ENCODE measurements around the gene GTSE1. TPM values are rescaled to one million over a fixed set of nuclear protein-coding genes. Genes with fewer than 3 reads are reported as not detected.

Gene GTSE1
- total and polyA plus RNA-seq, 5 donors from 2014 or later: 0.17 to 1.3 (median 0.47) TPM; not detected in 1

DNA sequence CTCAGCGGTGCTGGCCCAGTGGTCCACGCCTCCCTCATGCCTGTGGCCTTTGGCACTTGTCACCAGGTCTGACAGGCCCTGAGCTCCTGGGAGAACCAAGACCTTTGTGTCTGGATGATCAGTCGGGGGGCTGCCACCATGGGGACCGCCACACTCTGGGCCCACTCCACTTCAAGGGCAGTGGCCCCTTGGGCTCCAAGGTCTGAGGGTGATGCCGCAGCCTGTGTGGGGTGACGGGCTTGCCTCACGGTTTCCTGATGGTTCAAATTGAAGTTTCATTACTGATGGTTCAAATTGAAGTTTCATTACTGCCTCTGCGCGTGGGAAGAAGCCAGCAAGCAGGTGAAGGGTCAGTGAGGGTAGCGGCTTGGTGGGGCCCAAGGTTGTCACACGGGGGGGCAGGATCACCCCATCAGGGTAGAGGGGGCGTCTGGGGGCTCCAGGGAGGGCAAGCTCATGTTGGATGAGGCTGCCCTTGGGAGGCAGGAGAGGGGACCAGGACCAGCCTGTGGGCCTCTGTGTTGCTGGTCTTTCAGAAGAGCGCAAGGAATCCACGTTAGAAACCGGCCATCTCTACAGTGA, 66.4 kb downstream of the GTSE1 start:
- no peaks in the 10 kb centered on the region for H3K9me3 ChIP-seq (ENCODE audit: control insufficient read depth in 2 of 2, low read length in 2 of 2)
- peaks cover 4% of the 10 kb centered on the region for H3K4me1 ChIP-seq (ENCODE audit: control insufficient read depth, insufficient read depth, low read length, poor library complexity, severe bottlenecking)
- H3K36me3 ChIP-seq (ENCODE audit: control insufficient read depth, insufficient read depth, low read length): no peaks in the 10 kb centered on the region
- H3K27ac ChIP-seq (ENCODE audit: insufficient read depth, low read length, poor library complexity, severe bottlenecking): no peak overlapping the region
- Mint-ChIP-seq H3K36me3 (no peaks in the 10 kb centered on the region), H3K27ac (peak overlapping the region in 1 of 3 donors; percentile 84), H3K9me3 (peaks cover 0 to 7% (median 0%) of the 10 kb centered on the region in 7 donors), H3K4me3 (no peak overlapping the region), H3K4me1 (peaks cover 0 to 8% (median 1%) of the 10 kb centered on the region in 4 donors), H3K27me3 (no peaks in the 10 kb centered on the region)
- DNase-seq (no peak), ATAC-seq (ENCODE audit: low read depth in 2 of 2) (no peak)
- no peak overlapping the region for H3K4me3 ChIP-seq (ENCODE audit: low read depth, low read length)
- H3K27me3 ChIP-seq (ENCODE audit: control insufficient read depth, insufficient read depth, low read length): no peaks in the 10 kb centered on the region

DNA sequence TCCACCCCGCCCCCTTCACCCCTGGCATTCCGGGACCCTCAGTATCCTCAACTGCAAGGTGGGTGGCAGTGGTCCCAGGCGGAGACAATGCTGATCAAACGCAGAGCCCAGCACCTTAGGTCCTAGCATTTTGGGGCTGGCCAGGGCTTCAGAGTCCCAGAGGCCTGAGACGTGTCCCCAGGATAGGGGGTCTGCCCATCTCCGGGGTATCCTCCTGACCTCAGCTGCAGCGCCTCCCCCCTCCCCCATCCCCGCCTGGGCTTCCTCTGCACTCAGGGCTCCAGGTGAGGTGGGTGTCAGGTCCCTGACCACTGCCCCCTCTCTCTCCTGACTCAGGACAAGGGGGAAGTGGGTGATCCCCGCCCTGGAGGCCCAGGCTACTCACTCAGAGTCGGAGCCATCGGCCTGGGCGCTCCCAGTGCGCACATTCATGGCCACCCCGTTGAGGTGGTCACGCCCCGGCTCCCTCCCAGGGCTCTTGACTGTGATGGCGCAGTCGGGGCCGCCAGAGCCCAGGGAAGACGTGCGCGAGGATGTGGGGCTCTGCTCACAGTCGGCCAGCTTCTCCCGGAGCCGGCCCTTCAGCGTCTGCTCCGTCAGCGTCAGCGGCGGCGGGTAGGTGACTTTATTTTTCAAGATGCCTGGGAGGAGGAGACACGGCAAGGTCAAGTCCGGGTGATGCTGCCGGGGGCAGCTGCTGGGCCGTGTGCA, 67.1 kb downstream of the GTSE1 start:
- no peaks in the 10 kb centered on the region for H3K9me3 ChIP-seq (ENCODE audit: control insufficient read depth in 2 of 2, low read length in 2 of 2)
- Mint-ChIP-seq H3K4me1 (peaks cover 0 to 8% (median 1%) of the 10 kb centered on the region in 4 donors), H3K9me3 (peaks cover 0 to 7% (median 0%) of the 10 kb centered on the region in 7 donors), H3K36me3 (no peaks in the 10 kb centered on the region), H3K4me3 (no peak overlapping the region), H3K27me3 (no peaks in the 10 kb centered on the region), H3K27ac (no peak overlapping the region)
- no peak for ATAC-seq (ENCODE audit: low read depth in 2 of 2)
- no peak for DNase-seq
- peaks cover 4% of the 10 kb centered on the region for H3K4me1 ChIP-seq (ENCODE audit: control insufficient read depth, insufficient read depth, low read length, poor library complexity, severe bottlenecking)
- no peaks in the 10 kb centered on the region for H3K27me3 ChIP-seq (ENCODE audit: control insufficient read depth, insufficient read depth, low read length)
- H3K4me3 ChIP-seq (ENCODE audit: low read depth, low read length): no peak overlapping the region
- no peak overlapping the region for H3K27ac ChIP-seq (ENCODE audit: insufficient read depth, low read length, poor library complexity, severe bottlenecking)
- H3K36me3 ChIP-seq (ENCODE audit: control insufficient read depth, insufficient read depth, low read length): no peaks in the 10 kb centered on the region

DNA sequence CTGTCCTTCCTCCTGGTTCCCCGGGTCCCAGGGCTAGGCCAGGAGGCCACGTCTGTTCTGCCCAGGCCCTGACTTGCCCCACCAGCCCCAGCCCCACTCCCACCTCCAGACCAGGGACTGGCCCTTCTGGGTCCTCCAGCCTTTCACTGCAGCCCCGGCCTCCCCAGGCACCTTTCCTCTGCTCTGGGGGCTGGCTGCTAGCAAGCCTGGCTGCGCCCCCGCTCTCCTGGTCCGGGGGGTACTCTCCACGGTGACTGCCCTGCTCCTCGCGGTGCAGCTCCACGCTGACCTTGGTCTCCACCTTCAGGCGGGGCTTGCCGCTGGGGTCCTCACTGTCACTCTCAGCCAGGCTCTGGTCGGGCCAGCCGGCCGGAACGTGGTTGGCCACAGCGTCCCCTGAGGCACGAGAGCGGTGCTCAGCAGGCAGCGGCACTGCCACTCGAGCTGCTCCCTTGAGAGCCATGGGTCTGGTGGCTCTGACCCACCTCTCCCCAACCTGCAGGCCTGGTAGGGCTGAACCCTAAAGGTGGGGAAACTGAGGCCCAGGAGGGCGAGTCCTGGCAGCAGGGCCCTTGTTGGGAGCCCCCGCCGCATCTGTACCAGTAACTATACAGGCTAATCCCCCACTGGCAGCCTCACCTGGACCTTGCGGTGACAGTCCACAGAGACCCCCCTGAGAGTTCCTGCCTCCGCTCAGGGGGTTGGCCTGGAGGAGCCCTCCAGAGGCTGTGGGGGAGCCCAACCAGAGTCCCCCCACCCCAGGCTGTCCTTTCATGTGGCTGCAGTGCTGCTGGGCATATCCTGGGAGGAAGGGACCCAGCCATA, 67.9 kb downstream of the GTSE1 start:
- DNase-seq (no peak), ATAC-seq (ENCODE audit: low read depth in 2 of 2) (no peak)
- Mint-ChIP-seq H3K27me3 (no peaks in the 10 kb centered on the region), H3K36me3 (no peaks in the 10 kb centered on the region), H3K27ac (no peak overlapping the region), H3K4me1 (peaks cover 0 to 6% (median 1%) of the 10 kb centered on the region in 4 donors), H3K4me3 (no peak overlapping the region), H3K9me3 (peaks cover 0 to 7% (median 0%) of the 10 kb centered on the region in 7 donors)
- no peaks in the 10 kb centered on the region for H3K27me3 ChIP-seq (ENCODE audit: control insufficient read depth, insufficient read depth, low read length)
- H3K4me1 ChIP-seq (ENCODE audit: control insufficient read depth, insufficient read depth, low read length, poor library complexity, severe bottlenecking): peaks cover 4% of the 10 kb centered on the region
- no peak overlapping the region for H3K4me3 ChIP-seq (ENCODE audit: low read depth, low read length)
- no peaks in the 10 kb centered on the region for H3K36me3 ChIP-seq (ENCODE audit: control insufficient read depth, insufficient read depth, low read length)
- no peak overlapping the region for H3K27ac ChIP-seq (ENCODE audit: insufficient read depth, low read length, poor library complexity, severe bottlenecking)
- no peaks in the 10 kb centered on the region for H3K9me3 ChIP-seq (ENCODE audit: control insufficient read depth in 2 of 2, low read length in 2 of 2)

DNA sequence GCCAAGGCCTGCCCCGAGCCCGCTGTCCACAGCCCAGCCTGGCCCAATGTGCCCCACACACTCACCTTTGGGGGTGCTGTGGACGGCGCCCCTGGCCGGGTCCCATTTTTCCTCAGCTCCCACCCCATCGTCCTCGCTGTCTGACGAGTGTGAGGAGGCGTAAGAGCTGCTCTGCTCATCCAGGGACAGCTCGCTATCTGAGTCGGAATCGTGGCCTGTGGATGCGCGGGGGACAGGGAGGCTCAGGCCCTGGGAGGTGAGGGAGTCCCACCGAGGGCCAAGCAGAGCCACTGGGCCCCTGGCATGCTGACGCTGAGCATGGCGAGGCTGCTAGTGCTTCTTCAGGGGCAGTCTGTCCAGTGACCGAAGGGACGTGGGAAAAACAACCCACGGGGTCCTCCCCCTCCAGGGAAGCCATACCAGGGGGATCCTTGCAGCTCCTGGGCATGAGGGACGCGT, 68.5 kb downstream of the GTSE1 start:
- Histone ChIP-seq H3K9me3 (ENCODE audit: control insufficient read depth in 2 of 2, low read length in 2 of 2) (no peaks in the 10 kb centered on the region), H3K36me3 (ENCODE audit: control insufficient read depth, insufficient read depth, low read length) (no peaks in the 10 kb centered on the region), H3K27me3 (ENCODE audit: control insufficient read depth, insufficient read depth, low read length) (no peaks in the 10 kb centered on the region), H3K4me1 (ENCODE audit: control insufficient read depth, insufficient read depth, low read length, poor library complexity, severe bottlenecking) (peaks cover 4% of the 10 kb centered on the region), H3K27ac (ENCODE audit: insufficient read depth, low read length, poor library complexity, severe bottlenecking) (no peak overlapping the region), H3K4me3 (ENCODE audit: low read depth, low read length) (no peak overlapping the region)
- no peak overlapping the region for H3K27ac Mint-ChIP-seq
- H3K4me1 Mint-ChIP-seq: peaks cover 0 to 10% (median 1%) of the 10 kb centered on the region in 4 donors
- no peaks in the 10 kb centered on the region for H3K36me3 Mint-ChIP-seq
- no peaks in the 10 kb centered on the region for H3K27me3 Mint-ChIP-seq
- DNase-seq (no peak), ATAC-seq (ENCODE audit: low read depth in 2 of 2) (no peak)
- peaks cover 0 to 3% (median 0%) of the 10 kb centered on the region in 7 donors for H3K9me3 Mint-ChIP-seq
- no peak overlapping the region for H3K4me3 Mint-ChIP-seq

DNA sequence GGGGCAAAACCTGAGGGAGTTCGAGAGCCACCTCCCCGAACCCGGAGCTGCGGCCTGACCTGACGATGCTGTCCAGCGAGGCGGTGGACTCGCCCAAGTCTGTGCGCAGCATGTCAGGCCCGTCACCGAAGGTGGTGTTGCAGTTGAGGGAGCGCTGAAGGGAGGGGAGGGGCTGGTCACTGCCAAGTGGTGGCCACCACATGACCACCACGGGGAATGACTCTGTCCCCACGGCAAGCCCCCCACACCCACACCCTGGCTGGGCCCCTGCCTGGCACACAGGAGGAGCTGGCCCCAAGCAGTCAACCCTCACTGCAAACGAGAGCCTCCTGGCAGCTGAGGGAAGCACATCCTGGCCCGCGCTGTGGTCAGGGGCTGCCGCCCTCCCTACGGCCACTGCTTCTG, 69.7 kb downstream of the GTSE1 start:
- no peaks in the 10 kb centered on the region for H3K27me3 Mint-ChIP-seq
- no peak for DNase-seq
- no peak overlapping the region for H3K27ac Mint-ChIP-seq
- no peaks in the 10 kb centered on the region for H3K9me3 Mint-ChIP-seq
- Histone ChIP-seq H3K27me3 (ENCODE audit: control insufficient read depth, insufficient read depth, low read length) (no peaks in the 10 kb centered on the region), H3K36me3 (ENCODE audit: control insufficient read depth, insufficient read depth, low read length) (no peaks in the 10 kb centered on the region), H3K4me1 (ENCODE audit: control insufficient read depth, insufficient read depth, low read length, poor library complexity, severe bottlenecking) (peaks cover 4% of the 10 kb centered on the region), H3K9me3 (ENCODE audit: control insufficient read depth in 2 of 2, low read length in 2 of 2) (no peaks in the 10 kb centered on the region), H3K27ac (ENCODE audit: insufficient read depth, low read length, poor library complexity, severe bottlenecking) (no peak overlapping the region), H3K4me3 (ENCODE audit: low read depth, low read length) (no peak overlapping the region)
- H3K36me3 Mint-ChIP-seq: no peaks in the 10 kb centered on the region
- no peak for ATAC-seq (ENCODE audit: low read depth in 2 of 2)
- H3K4me1 Mint-ChIP-seq: peaks cover 0 to 19% (median 1%) of the 10 kb centered on the region in 4 donors
- H3K4me3 Mint-ChIP-seq: no peak overlapping the region

DNA sequence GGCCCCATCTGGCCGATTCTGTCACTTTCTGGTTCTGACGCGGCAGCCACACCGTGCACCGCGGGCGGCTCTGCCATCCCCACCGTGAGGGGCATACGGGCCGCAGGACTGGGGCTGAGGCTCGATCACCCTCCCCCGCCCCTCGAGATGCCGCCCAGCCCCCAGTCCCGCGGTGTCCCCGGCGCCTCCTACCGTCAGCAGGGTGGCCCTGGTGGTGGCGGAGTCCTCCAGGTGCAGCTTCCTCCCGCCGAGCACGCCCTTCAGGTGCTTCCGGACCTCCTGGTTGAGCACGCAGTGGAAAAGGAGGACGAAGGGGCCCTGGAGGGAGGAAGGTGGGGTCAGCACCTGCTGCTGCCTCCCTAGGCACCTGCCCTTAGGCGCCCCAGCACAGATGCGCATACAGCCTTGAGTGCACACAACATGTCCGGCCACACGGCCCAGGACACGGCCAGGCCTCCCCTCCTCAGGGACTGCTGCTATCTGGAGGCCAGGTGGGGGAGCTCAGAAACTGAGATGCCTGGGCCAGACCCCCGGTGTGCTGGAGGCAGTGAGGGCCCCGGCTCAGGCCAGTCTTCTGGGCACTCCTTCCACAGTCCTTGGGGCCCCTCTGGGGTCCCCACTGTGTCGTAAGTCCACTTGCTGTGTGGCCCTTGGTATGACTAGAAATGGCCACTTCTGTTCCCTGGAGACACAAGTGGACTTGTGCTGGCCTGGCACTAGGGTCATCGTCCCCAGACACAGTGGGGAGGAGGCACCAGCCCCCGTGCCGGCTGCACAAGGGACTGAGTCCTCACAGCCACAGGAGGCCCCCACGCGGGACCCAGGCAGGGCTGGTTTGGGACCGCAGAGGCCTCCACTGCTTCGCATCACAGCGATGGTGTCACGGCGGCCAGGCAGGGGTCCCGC, 70.4 kb downstream of the GTSE1 start:
- Histone ChIP-seq H3K4me3 (ENCODE audit: low read depth, low read length) (peak overlapping the region; percentile 19), H3K27me3 (ENCODE audit: control insufficient read depth, insufficient read depth, low read length) (no peaks in the 10 kb centered on the region), H3K36me3 (ENCODE audit: control insufficient read depth, insufficient read depth, low read length) (no peaks in the 10 kb centered on the region), H3K27ac (ENCODE audit: insufficient read depth, low read length, poor library complexity, severe bottlenecking) (no peak overlapping the region), H3K9me3 (ENCODE audit: control insufficient read depth in 2 of 2, low read length in 2 of 2) (no peaks in the 10 kb centered on the region), H3K4me1 (ENCODE audit: control insufficient read depth, insufficient read depth, low read length, poor library complexity, severe bottlenecking) (peaks cover 4% of the 10 kb centered on the region)
- Mint-ChIP-seq H3K4me3 (peak overlapping the region in 1 of 4 donors; percentile 13), H3K36me3 (no peaks in the 10 kb centered on the region), H3K9me3 (no peaks in the 10 kb centered on the region), H3K27me3 (no peaks in the 10 kb centered on the region), H3K27ac (peak overlapping the region in 1 of 3 donors; percentile 48), H3K4me1 (peaks cover 0 to 25% (median 2%) of the 10 kb centered on the region in 4 donors)
- ATAC-seq (ENCODE audit: low read depth in 2 of 2): peak in 1 of 2 donors; percentile 49
- no peak for DNase-seq

DNA sequence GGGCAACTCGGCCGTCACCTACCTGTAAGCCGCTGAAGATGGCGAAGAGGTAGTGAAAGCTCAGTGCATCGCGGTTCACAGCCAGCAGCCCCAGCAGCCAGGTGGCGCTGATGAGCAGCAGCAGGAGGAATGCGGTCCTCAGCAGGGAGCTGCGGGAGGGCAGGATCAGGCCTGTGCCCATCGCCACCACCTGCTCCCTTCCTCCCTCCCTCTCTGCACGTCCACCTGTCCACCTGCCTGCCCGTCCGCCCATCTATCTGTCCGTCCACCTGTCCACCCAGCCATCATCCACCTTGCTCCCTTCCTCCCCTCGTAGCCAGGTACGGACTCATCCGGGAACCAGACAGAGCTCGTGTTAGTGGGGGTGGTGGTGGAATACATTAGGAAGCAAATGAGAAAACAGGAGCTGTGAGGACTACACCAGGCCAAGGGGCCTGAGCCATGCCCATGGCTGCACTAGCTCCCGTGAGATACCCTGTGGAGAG, 71.1 kb downstream of the GTSE1 start:
- H3K4me3 ChIP-seq (ENCODE audit: low read depth, low read length): no peak overlapping the region
- Mint-ChIP-seq H3K36me3 (no peaks in the 10 kb centered on the region), H3K9me3 (no peaks in the 10 kb centered on the region), H3K4me3 (peak overlapping the region in 1 of 4 donors; percentile 13), H3K27me3 (peaks cover 2% of the 10 kb centered on the region), H3K27ac (no peak overlapping the region), H3K4me1 (peaks cover 0 to 23% (median under 1%) of the 10 kb centered on the region in 4 donors)
- no peaks in the 10 kb centered on the region for H3K36me3 ChIP-seq (ENCODE audit: control insufficient read depth, insufficient read depth, low read length)
- DNase-seq (peak; percentile 22 to 64 (median 49)), ATAC-seq (ENCODE audit: low read depth in 2 of 2) (peak; percentile 40 to 44)
- H3K9me3 ChIP-seq (ENCODE audit: control insufficient read depth in 2 of 2, low read length in 2 of 2): no peaks in the 10 kb centered on the region
- peaks cover 4% of the 10 kb centered on the region for H3K4me1 ChIP-seq (ENCODE audit: control insufficient read depth, insufficient read depth, low read length, poor library complexity, severe bottlenecking)
- no peak overlapping the region for H3K27ac ChIP-seq (ENCODE audit: insufficient read depth, low read length, poor library complexity, severe bottlenecking)
- no peaks in the 10 kb centered on the region for H3K27me3 ChIP-seq (ENCODE audit: control insufficient read depth, insufficient read depth, low read length)
